ENCODE results near the gene CYBC1. TPM values are rescaled to one million over a fixed set of nuclear protein-coding genes. Genes with fewer than 3 reads are reported as not detected.

The CYBC1 gene
- total and polyA plus RNA-seq, 2 donors from 2014 or later = 38.2 to 139 TPM

- Histone ChIP-seq H3K27me3 (ENCODE audit: control insufficient read depth, insufficient read depth, low read length) (no peaks in the 10 kb centered on the region), H3K9me3 (ENCODE audit: control insufficient read depth in 2 of 3, insufficient read depth in 1 of 3, low read length in 3 of 3) (no peaks in the 10 kb centered on the region), H3K27ac (ENCODE audit: low read depth in 2 of 2, low read length in 2 of 2) (no peak overlapping the region), H3K4me1 (ENCODE audit: control insufficient read depth in 2 of 3, insufficient read depth in 2 of 3, low read depth in 1 of 3, low read length in 3 of 3) (no peaks in the 10 kb centered on the region), H3K36me3 (ENCODE audit: control insufficient read depth in 2 of 3, insufficient read depth in 3 of 3, low read length in 3 of 3) (peaks cover 6 to 33% (median 18%) of the 10 kb centered on the region in 3 donors), H3K9ac (ENCODE audit: low read length in 3 of 3) (no peak overlapping the region), H3K4me3 (ENCODE audit: low read length in 3 of 3) (no peak overlapping the region)
- no peak for TF ChIP-seq CTCF (IDR thresholded peaks at IDR 0.05; ENCODE audit: borderline replicate concordance, extremely low read depth, insufficient read depth)
- no peak for DNase-seq
- no peak for FAIRE-seq
- intact Hi-C loops (cut with DNase I) = no loop called here
Observed at GRCh38 chr17:82483836-82484235, 33.3 kb upstream of the CYBC1 start.

GRCh38 chr17:82483204-82483660 is 32.7 kb upstream of the CYBC1 start:
- no peak for FAIRE-seq
- peaks cover 6 to 29% (median 18%) of the 10 kb centered on the region in 3 donors for H3K36me3 ChIP-seq (ENCODE audit: control insufficient read depth in 2 of 3, insufficient read depth in 3 of 3, low read length in 3 of 3)
- intact Hi-C loops (cut with DNase I) = no loop called here

GRCh38 chr17:82480318-82480717 is 29.8 kb upstream of the CYBC1 start:
- Histone ChIP-seq H3K36me3 (ENCODE audit: control insufficient read depth in 2 of 3, insufficient read depth in 3 of 3, low read length in 3 of 3) (peaks cover 6 to 19% (median 16%) of the 10 kb centered on the region in 3 donors), H3K27ac (ENCODE audit: low read depth in 2 of 2, low read length in 2 of 2) (no peak overlapping the region), H3K4me1 (ENCODE audit: control insufficient read depth in 2 of 3, insufficient read depth in 2 of 3, low read depth in 1 of 3, low read length in 3 of 3) (no peaks in the 10 kb centered on the region), H3K27me3 (ENCODE audit: control insufficient read depth, insufficient read depth, low read length) (no peaks in the 10 kb centered on the region), H3K9ac (ENCODE audit: low read length in 3 of 3) (no peak overlapping the region), H3K4me3 (ENCODE audit: low read length in 3 of 3) (no peak overlapping the region), H3K9me3 (ENCODE audit: control insufficient read depth in 2 of 3, insufficient read depth in 1 of 3, low read length in 3 of 3) (no peaks in the 10 kb centered on the region)
- no peak for DNase-seq
- no peak for TF ChIP-seq CTCF (IDR thresholded peaks at IDR 0.05; ENCODE audit: borderline replicate concordance, extremely low read depth, insufficient read depth)
- FAIRE-seq = no peak
- intact Hi-C loops (cut with DNase I) = no loop called here

More at GRCh38 chr17:82483204-82483660, 32.7 kb upstream of the CYBC1 start:
- Histone ChIP-seq H3K9ac (ENCODE audit: low read length in 3 of 3) (no peak overlapping the region), H3K4me3 (ENCODE audit: low read length in 3 of 3) (no peak overlapping the region), H3K9me3 (ENCODE audit: control insufficient read depth in 2 of 3, insufficient read depth in 1 of 3, low read length in 3 of 3) (no peaks in the 10 kb centered on the region), H3K27ac (ENCODE audit: low read depth in 2 of 2, low read length in 2 of 2) (no peak overlapping the region), H3K4me1 (ENCODE audit: control insufficient read depth in 2 of 3, insufficient read depth in 2 of 3, low read depth in 1 of 3, low read length in 3 of 3) (no peaks in the 10 kb centered on the region), H3K27me3 (ENCODE audit: control insufficient read depth, insufficient read depth, low read length) (no peaks in the 10 kb centered on the region)
- DNase-seq = no peak
- no peak for TF ChIP-seq CTCF (IDR thresholded peaks at IDR 0.05; ENCODE audit: borderline replicate concordance, extremely low read depth, insufficient read depth)

- Histone ChIP-seq H3K27me3 (ENCODE audit: control insufficient read depth, insufficient read depth, low read length) (no peaks in the 10 kb centered on the region), H3K4me1 (ENCODE audit: control insufficient read depth in 2 of 3, insufficient read depth in 2 of 3, low read depth in 1 of 3, low read length in 3 of 3) (no peaks in the 10 kb centered on the region), H3K9me3 (ENCODE audit: control insufficient read depth in 2 of 3, insufficient read depth in 1 of 3, low read length in 3 of 3) (no peaks in the 10 kb centered on the region), H3K36me3 (ENCODE audit: control insufficient read depth in 2 of 3, insufficient read depth in 3 of 3, low read length in 3 of 3) (peaks cover 4 to 19% (median 14%) of the 10 kb centered on the region in 3 donors), H3K9ac (ENCODE audit: low read length in 3 of 3) (no peak overlapping the region), H3K27ac (ENCODE audit: low read depth in 2 of 2, low read length in 2 of 2) (no peak overlapping the region), H3K4me3 (ENCODE audit: low read length in 3 of 3) (no peak overlapping the region)
- no peak for DNase-seq
- no peak for FAIRE-seq
- TF ChIP-seq CTCF (IDR thresholded peaks at IDR 0.05; ENCODE audit: borderline replicate concordance, extremely low read depth, insufficient read depth) = no peak
- intact Hi-C loops (cut with DNase I) = no loop called here
Observed at GRCh38 chr17:82479602-82480001, 29.1 kb upstream of the CYBC1 start.

Measured in kidney (tissue), 14 donors.